GM12873 (cell line): ENCODE measurements around the gene MACROD2.

Source experiments
- TF ChIP-seq, protein P1 (sequence below): IDR thresholded peaks from 2 replicates; pipeline ENCODE4 v1.5.1; 2012; ENCODE audit warnings: low read depth, mild to moderate bottlenecking, moderate library complexity, low read length, control low read depth; ENCODE audit not compliant: insufficient read depth; ENCODE audit errors: missing control alignments

MACROD2 gene

DNA sequence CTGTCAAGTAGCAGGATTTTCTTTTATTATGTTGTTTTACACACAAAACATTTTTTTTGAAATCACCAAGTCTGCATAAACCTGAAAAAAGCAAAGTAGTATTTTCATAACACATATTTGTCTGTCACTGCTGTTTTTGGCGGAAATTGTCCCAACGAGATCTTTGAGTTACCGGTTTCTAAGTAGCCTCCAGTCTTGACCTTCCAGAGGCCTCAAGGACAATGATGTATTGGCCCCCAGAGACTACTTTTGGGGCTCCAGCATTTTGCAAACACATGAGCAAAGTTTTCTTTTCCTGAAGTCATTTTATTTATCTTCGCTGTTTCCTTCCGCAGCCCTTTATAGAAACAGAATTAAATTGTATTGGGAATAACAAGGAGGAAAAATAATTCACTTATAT lies 1715.3 kb downstream of the MACROD2 start:
- TF ChIP-seq, protein P1, sequence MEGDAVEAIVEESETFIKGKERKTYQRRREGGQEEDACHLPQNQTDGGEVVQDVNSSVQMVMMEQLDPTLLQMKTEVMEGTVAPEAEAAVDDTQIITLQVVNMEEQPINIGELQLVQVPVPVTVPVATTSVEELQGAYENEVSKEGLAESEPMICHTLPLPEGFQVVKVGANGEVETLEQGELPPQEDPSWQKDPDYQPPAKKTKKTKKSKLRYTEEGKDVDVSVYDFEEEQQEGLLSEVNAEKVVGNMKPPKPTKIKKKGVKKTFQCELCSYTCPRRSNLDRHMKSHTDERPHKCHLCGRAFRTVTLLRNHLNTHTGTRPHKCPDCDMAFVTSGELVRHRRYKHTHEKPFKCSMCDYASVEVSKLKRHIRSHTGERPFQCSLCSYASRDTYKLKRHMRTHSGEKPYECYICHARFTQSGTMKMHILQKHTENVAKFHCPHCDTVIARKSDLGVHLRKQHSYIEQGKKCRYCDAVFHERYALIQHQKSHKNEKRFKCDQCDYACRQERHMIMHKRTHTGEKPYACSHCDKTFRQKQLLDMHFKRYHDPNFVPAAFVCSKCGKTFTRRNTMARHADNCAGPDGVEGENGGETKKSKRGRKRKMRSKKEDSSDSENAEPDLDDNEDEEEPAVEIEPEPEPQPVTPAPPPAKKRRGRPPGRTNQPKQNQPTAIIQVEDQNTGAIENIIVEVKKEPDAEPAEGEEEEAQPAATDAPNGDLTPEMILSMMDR, result no peak

DNA sequence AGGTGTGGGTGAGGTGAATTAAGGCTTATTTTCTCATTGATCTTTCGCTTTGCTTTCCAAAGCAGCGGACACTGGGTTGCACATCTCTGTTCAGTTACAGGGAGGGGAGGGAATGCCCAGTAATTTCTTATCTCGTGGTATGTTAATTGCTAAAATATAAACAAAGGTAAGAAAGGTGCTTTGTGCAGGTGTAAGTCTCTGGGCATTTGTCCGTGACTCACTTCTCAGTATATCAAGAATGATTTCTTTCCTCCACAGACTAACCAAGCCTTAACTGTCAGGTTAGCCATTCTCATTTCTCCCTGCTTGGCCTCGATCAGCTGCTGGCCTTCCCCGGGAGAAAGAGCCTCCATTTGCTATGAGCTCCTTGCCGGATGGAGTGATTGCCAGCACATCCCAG lies 1715.9 kb downstream of the MACROD2 start:
- TF ChIP-seq, protein P1, result no peak

DNA sequence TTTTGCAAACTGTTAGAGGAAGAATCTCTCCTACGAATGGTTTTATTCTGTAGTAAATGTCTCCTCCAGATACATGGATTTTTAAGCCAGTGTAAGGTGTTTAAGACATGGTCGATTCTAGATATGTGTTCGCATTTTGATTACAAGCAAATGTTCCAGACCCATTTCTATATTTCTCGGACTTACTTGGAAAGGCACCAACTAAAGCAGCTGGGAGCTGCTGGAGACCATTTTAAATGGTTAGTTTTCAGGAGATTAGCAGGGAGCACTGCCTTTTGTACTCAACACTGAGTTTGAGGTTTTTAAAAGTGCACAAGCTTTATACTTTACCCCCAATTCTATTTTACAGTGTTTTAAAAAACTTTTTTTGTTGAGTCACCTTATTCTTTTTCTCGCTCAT lies 1720.9 kb downstream of the MACROD2 start:
- TF ChIP-seq, protein P1, result no peak

DNA sequence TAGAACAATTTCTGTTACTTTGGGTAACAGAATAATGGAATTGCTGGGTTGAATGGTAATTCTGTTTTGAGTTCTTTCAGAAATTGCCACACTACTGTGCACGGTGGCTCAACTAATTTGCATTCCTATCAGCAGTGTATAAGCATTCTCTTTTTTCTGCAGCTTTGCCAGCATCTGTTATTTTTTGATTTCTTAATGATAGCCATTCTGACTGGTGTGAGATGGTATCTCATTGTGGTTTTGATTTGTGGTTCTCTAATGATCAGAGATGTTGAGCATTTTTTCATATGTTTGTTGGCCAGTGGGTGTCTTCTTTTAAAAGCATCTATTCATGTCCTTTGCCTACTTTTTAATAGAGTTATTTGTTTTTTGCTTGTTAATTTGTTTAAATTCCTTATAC lies 1731.1 kb downstream of the MACROD2 start:
- TF ChIP-seq, protein P1, result no peak

DNA sequence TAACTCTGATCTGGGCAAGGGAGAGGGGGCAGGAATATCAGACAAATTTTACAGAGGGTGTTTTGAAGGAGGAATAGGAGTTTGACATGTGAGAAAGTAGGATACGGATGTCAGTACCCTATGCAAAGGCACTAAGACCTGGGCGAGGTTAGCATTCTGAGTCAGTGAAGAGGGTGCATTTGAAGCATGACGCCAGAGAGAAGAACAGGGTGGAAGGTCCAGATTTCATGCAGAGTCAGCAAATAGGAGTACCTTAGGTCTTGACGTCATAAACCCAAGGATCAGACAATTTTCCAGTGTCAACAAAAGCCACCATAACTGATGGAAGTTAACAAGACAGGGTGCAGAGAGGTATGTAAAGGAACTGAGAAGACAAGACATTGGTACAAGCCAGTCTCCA lies 1738.7 kb downstream of the MACROD2 start:
- TF ChIP-seq, protein P1, result no peak

DNA sequence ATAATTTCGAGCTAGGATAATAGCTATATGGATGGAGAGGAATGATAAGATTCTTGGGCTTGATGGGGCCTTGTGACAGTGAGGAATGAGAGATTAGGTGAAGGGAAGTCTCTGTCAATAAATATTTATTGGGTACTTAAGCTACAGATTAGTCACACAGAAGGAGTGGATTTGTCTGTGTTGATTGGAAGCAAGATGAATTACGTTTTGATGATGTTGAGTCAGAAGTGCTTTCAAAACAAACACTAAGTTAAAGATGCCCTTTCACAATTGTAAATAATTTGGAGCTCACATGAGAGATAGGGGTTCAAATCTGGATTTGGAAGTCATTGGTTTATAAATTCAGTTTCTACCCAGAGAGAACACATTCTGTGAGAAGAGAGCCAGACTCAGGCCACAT lies 1743.7 kb downstream of the MACROD2 start:
- TF ChIP-seq, protein P1, result no peak

DNA sequence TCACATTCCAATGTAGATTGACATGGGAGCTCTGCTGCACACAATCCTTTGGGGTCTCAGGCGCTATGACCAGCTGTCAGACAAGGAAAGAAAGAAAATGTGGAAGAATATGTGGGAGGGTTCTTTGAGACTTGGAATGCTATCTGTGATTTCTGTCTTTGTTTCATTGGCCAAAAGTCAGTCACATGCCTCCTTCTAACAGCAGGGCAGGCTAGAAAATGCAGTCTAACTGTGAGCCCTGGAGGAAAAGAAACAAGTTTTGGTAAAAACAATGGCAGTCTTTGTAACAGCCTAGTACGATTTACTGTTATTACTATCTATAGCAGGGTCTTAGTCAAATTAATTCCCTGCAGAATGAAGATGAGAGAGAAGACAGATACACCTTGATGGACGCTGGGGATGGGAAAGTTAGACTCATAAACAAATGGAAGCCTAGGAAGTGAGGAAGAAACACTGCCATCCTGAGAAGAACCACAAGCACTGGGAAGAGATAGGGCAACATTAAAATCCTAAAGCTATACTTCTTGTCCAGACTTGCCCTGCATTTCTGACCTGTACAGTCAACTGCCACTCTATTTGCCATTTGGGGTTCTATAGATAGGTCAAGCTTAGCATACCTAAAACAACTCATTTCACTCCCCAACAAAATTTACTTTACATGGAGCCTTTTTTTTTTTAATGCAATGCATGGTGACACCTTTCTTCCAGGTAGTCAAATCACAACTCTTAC lies 1744.9 kb downstream of the MACROD2 start:
- TF ChIP-seq, protein P1, result no peak
